Astrocyte (in vitro differentiated cells and primary cell): ENCODE results near the gene SUPT5H. TPM values are rescaled to one million over a fixed set of nuclear protein-coding genes. Genes with fewer than 3 reads are reported as not detected.
A peak's percentile ranks its signal among the peaks of the same experiment; 100 is the strongest.
"Not testable (repeated sequence)": the region's sequence is repeated elsewhere in the genome, so short reads cannot be mapped to it uniquely, and the experiment has no call there.

Experiments used
- DNase-seq: peaks from one replicate; pipeline ENCODE4 v3.0.0-alpha.2; 2010; ENCODE audit warnings: low read depth
- FAIRE-seq: peaks from 2 replicates; lab custom pipeline; 2011; peaks lifted over from hg19 to GRCh38; lab: Jason Lieb, UNC
- H2AFZ ChIP-seq: 2 replicates; pipeline ENCODE4 v1.6.0; 2012; ENCODE audit warnings: low read depth, low read length, inconsistent platforms
- H3K27ac ChIP-seq: 2 replicates; pipeline ENCODE4 v1.5.1; 2011; ENCODE audit warnings: low read depth, low read length, inconsistent platforms
- H3K27me3 ChIP-seq: 2 replicates; pipeline ENCODE4 v1.6.0; 2011; ENCODE audit warnings: low read length, inconsistent platforms; ENCODE audit not compliant: insufficient read depth
- H3K36me3 ChIP-seq: 2 replicates; pipeline ENCODE4 v1.5.1; 2011; ENCODE audit warnings: low read length, inconsistent platforms; ENCODE audit not compliant: insufficient read depth
- H3K4me1 ChIP-seq: 2 replicates; pipeline ENCODE4 v1.5.1; 2011; ENCODE audit warnings: low read length, inconsistent platforms; ENCODE audit not compliant: insufficient read depth
- H3K4me2 ChIP-seq: 2 replicates; pipeline ENCODE4 v1.6.0; 2012; ENCODE audit warnings: low read length, inconsistent platforms
- H3K4me3 ChIP-seq: 2 replicates; pipeline ENCODE4 v1.5.1; 2011; ENCODE audit warnings: low read depth, mild to moderate bottlenecking, low read length, inconsistent platforms; ENCODE audit not compliant: insufficient read depth
- H3K79me2 ChIP-seq: 2 replicates; pipeline ENCODE4 v1.6.0; 2012; ENCODE audit warnings: mild to moderate bottlenecking, low read length, inconsistent platforms; ENCODE audit not compliant: insufficient read depth
- H3K9ac ChIP-seq: 2 replicates; pipeline ENCODE4 v1.6.0; 2012; ENCODE audit warnings: mild to moderate bottlenecking, low read length, inconsistent platforms
- H3K9me3 ChIP-seq: 2 replicates; pipeline ENCODE4 v1.5.1; 2012; ENCODE audit warnings: low read depth, mild to moderate bottlenecking, low read length, inconsistent platforms; ENCODE audit not compliant: insufficient read depth
- H4K20me1 ChIP-seq: 2 replicates; pipeline ENCODE4 v1.6.0; 2012; ENCODE audit warnings: low read length, inconsistent platforms; ENCODE audit not compliant: insufficient read depth
- H3K27ac Mint-ChIP-seq: one replicate; pipeline ENCODE4 v1.8.0; 2021; ENCODE audit warnings: mild to moderate bottlenecking, mixed read lengths; ENCODE audit not compliant: unreplicated experiment
- H3K27me3 Mint-ChIP-seq: one replicate; pipeline ENCODE4 v1.8.0; 2021; ENCODE audit warnings: low read depth, mixed read lengths; ENCODE audit not compliant: unreplicated experiment
- H3K36me3 Mint-ChIP-seq: one replicate; pipeline ENCODE4 v1.8.0; 2021; ENCODE audit warnings: low read depth, mixed read lengths; ENCODE audit not compliant: unreplicated experiment
- H3K4me1 Mint-ChIP-seq: one replicate; pipeline ENCODE4 v1.8.0; 2021; ENCODE audit warnings: low read depth, mixed read lengths; ENCODE audit not compliant: unreplicated experiment
- H3K4me3 Mint-ChIP-seq: one replicate; pipeline ENCODE4 v1.8.0; 2021; ENCODE audit warnings: mild to moderate bottlenecking, moderate library complexity, mixed read lengths; ENCODE audit not compliant: unreplicated experiment
- H3K9me3 Mint-ChIP-seq: one replicate; pipeline ENCODE4 v1.8.0; 2021; ENCODE audit warnings: mild to moderate bottlenecking, mixed read lengths; ENCODE audit not compliant: unreplicated experiment
- EZH2 ChIP-seq: IDR thresholded peaks from 2 replicates; pipeline ENCODE4 v1.6.1; 2012; ENCODE audit warnings: mild to moderate bottlenecking, low read length, inconsistent platforms; ENCODE audit not compliant: insufficient read depth
- total RNA-seq: library from RNA; stranded (reverse); gene quantifications from 2 replicates; pipeline ENCODE4 v1.2.1, GENCODE V29; 2021
- TF ChIP-seq, protein P1 (sequence below): IDR thresholded peaks from 2 replicates; pipeline ENCODE4 v1.5.1; 2011; ENCODE audit warnings: low read depth, mild to moderate bottlenecking, inconsistent platforms, low read length, moderate library complexity; ENCODE audit not compliant: insufficient read depth

Gene SUPT5H
- total RNA-seq, 1 donor from 2014 or later: 171 TPM

DNA sequence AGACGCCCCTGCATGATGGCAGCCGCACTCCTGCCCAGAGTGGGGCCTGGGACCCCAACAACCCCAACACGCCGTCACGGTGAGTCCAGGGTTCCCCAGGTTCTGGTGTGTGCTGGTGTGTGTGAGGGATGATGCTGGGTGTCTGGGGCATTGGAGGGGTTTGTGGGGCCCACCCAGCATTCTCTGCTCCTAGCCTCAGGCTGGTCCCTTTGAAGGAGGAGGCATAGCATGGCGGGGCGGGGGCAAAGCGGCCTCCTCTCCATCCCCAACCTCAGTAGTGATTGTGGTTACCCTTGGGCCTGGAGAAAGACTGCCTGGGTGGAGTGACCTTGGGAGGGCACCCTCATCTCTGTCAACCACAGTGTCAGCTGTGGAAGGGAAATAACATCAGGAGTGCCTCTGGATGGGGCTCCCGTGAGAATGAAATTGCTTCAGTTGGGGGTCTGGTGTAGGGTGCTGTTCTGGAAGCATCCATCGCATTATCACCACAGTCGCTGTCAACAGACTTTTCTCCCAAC, 28.1 kb downstream of the SUPT5H start:
- FAIRE-seq: no peak
- no peak overlapping the region for H3K4me2 ChIP-seq
- peaks cover 48% of the 10 kb centered on the region for H3K36me3 ChIP-seq
- no peak overlapping the region for H3K9ac ChIP-seq
- no peak overlapping the region for H2AFZ ChIP-seq
- H3K4me1 ChIP-seq: peaks cover 7% of the 10 kb centered on the region
- H3K9me3 ChIP-seq: no peaks in the 10 kb centered on the region
- Mint-ChIP-seq H3K9me3 (no peaks in the 10 kb centered on the region), H3K27ac (no peak overlapping the region), H3K4me1 (peaks cover 3% of the 10 kb centered on the region), H3K4me3 (no peak overlapping the region), H3K36me3 (peaks cover 40% of the 10 kb centered on the region), H3K27me3 (no peaks in the 10 kb centered on the region)
- no peak overlapping the region for H3K4me3 ChIP-seq
- TF ChIP-seq, protein P1, sequence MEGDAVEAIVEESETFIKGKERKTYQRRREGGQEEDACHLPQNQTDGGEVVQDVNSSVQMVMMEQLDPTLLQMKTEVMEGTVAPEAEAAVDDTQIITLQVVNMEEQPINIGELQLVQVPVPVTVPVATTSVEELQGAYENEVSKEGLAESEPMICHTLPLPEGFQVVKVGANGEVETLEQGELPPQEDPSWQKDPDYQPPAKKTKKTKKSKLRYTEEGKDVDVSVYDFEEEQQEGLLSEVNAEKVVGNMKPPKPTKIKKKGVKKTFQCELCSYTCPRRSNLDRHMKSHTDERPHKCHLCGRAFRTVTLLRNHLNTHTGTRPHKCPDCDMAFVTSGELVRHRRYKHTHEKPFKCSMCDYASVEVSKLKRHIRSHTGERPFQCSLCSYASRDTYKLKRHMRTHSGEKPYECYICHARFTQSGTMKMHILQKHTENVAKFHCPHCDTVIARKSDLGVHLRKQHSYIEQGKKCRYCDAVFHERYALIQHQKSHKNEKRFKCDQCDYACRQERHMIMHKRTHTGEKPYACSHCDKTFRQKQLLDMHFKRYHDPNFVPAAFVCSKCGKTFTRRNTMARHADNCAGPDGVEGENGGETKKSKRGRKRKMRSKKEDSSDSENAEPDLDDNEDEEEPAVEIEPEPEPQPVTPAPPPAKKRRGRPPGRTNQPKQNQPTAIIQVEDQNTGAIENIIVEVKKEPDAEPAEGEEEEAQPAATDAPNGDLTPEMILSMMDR: no peak
- no peak for TF ChIP-seq EZH2
- H3K79me2 ChIP-seq: no peaks in the 10 kb centered on the region
- H3K27me3 ChIP-seq: no peaks in the 10 kb centered on the region
- H3K27ac ChIP-seq: no peak overlapping the region
- no peak for DNase-seq
- H4K20me1 ChIP-seq: peaks cover 64% of the 10 kb centered on the region

GRCh38 chr19:39474139-39474620, 28.8 kb downstream of the SUPT5H start:
- Mint-ChIP-seq H3K27me3 (no peaks in the 10 kb centered on the region), H3K36me3 (peaks cover 36% of the 10 kb centered on the region), H3K27ac (no peak overlapping the region), H3K4me1 (peaks cover 3% of the 10 kb centered on the region), H3K4me3 (no peak overlapping the region), H3K9me3 (no peaks in the 10 kb centered on the region)
- Histone ChIP-seq H3K27ac (no peak overlapping the region), H3K79me2 (no peaks in the 10 kb centered on the region), H2AFZ (no peak overlapping the region), H3K9ac (no peak overlapping the region), H3K9me3 (no peaks in the 10 kb centered on the region), H3K27me3 (no peaks in the 10 kb centered on the region), H3K4me1 (peaks cover 7% of the 10 kb centered on the region), H3K36me3 (peaks cover 43% of the 10 kb centered on the region), H3K4me2 (no peak overlapping the region), H4K20me1 (peaks cover 57% of the 10 kb centered on the region), H3K4me3 (no peak overlapping the region)
- DNase-seq: no peak
- FAIRE-seq: no peak
- no peak for TF ChIP-seq EZH2
- TF ChIP-seq, protein P1: peak; percentile 51

GRCh38 chr19:39475748-39476147, 30.4 kb downstream of the SUPT5H start:
- H3K9ac ChIP-seq: no peak overlapping the region
- peaks cover 11% of the 10 kb centered on the region for H3K4me1 ChIP-seq
- Mint-ChIP-seq H3K27me3 (no peaks in the 10 kb centered on the region), H3K4me1 (peaks cover 4% of the 10 kb centered on the region), H3K36me3 (peaks cover 26% of the 10 kb centered on the region), H3K4me3 (no peak overlapping the region), H3K9me3 (no peaks in the 10 kb centered on the region), H3K27ac (no peak overlapping the region)
- no peak overlapping the region for H3K4me2 ChIP-seq
- no peak overlapping the region for H2AFZ ChIP-seq
- H4K20me1 ChIP-seq: peaks cover 41% of the 10 kb centered on the region
- H3K4me3 ChIP-seq: no peak overlapping the region
- TF ChIP-seq, protein P1: no peak
- no peak for TF ChIP-seq EZH2
- no peaks in the 10 kb centered on the region for H3K27me3 ChIP-seq
- FAIRE-seq: no peak
- H3K36me3 ChIP-seq: peaks cover 29% of the 10 kb centered on the region
- H3K27ac ChIP-seq: no peak overlapping the region
- DNase-seq: no peak
- peaks cover 1% of the 10 kb centered on the region for H3K79me2 ChIP-seq
- no peaks in the 10 kb centered on the region for H3K9me3 ChIP-seq

DNA sequence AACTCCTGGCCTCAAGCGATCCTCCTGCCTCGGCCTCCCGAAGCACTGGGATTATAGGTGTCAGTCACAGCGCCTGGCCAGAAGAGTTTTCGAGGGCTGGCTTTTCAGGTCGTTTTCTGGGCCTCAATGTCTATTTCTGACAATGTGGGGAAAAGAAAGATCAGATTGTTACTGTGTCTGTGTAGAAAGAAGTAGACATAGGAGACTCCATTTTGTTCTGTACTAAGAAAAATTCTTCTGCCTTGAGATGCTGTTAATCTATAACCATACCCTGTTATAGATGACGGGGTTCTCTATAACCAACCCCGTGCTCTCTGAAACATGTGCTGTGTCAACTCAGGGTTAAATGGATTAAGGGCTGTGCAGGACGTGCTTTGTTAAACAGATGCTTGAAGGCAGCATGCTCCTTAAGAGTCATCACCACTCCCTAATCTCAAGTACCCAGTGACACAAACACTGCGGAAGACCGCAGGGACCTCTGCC, 34.0 kb downstream of the SUPT5H start:
- H2AFZ ChIP-seq, H3K27ac ChIP-seq, DNase-seq, H3K4me3 ChIP-seq, H3K9me3 Mint-ChIP-seq, H3K27me3 Mint-ChIP-seq, H3K27me3 ChIP-seq, H3K4me3 Mint-ChIP-seq, H3K9me3 ChIP-seq, FAIRE-seq, H3K27ac Mint-ChIP-seq, H3K4me2 ChIP-seq, H3K9ac ChIP-seq: not testable (repeated sequence)
- peaks cover 17% of the 10 kb centered on the region for H3K4me1 ChIP-seq
- H3K4me1 Mint-ChIP-seq: peaks cover 12% of the 10 kb centered on the region
- peaks cover 16% of the 10 kb centered on the region for H3K36me3 Mint-ChIP-seq
- H3K79me2 ChIP-seq: peaks cover 26% of the 10 kb centered on the region
- peaks cover 23% of the 10 kb centered on the region for H4K20me1 ChIP-seq
- H3K36me3 ChIP-seq: peaks cover 23% of the 10 kb centered on the region
